Activated CD8-positive, alpha-beta memory T cell treated with anti-CD3 and anti-CD28 coated beads, Interleukin-2, amount 50 U/mL, for 48 hours (primary cell): ENCODE results near the gene EGFLAM.

ENCODE experiments used
- DNase-seq: peaks from one replicate; pipeline ENCODE4 v3.0.0-alpha.2; 2020

The EGFLAM gene

GRCh38 chr5:38452201-38452600 lies 193.8 kb downstream of the EGFLAM start:
- no peak for DNase-seq

GRCh38 chr5:38453506-38453905 lies 195.1 kb downstream of the EGFLAM start:
- no peak for DNase-seq

GRCh38 chr5:38453921-38454320 lies 195.6 kb downstream of the EGFLAM start:
- DNase-seq = no peak

DNA sequence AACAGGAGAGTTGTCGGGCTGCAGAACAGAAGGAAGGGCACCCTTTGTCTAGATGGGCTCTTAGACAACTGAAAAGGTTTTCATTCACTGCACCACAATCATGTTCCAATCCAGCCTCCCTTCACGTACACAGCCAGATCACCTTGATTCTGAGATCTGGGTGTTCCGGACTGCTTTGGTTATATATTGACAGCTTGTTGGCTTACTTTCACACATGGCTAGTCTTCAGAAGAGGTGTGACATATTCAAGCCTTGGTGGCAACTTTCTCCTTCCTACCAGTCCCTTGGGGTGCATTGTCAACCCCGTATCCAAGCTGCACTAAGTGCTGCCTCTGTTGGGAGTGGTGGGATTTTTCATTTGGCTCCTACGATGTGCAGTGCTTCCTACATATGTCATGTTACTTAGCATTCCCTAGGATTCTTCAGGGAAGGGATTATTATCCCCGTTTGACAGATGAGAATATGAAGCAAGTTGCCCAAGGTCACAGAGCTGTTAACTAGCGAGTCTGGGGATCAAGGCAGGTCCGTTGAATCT lies 197.5 kb downstream of the EGFLAM start:
- no peak for DNase-seq

GRCh38 chr5:38456657-38457399 lies 198.5 kb downstream of the EGFLAM start:
- DNase-seq = no peak

- no peak for DNase-seq
These were observed 199.8 kb downstream of the EGFLAM start for GRCh38 chr5:38458174-38458573.

- DNase-seq = no peak
These were observed 204.7 kb downstream of the EGFLAM start for GRCh38 chr5:38462976-38463633.

DNA sequence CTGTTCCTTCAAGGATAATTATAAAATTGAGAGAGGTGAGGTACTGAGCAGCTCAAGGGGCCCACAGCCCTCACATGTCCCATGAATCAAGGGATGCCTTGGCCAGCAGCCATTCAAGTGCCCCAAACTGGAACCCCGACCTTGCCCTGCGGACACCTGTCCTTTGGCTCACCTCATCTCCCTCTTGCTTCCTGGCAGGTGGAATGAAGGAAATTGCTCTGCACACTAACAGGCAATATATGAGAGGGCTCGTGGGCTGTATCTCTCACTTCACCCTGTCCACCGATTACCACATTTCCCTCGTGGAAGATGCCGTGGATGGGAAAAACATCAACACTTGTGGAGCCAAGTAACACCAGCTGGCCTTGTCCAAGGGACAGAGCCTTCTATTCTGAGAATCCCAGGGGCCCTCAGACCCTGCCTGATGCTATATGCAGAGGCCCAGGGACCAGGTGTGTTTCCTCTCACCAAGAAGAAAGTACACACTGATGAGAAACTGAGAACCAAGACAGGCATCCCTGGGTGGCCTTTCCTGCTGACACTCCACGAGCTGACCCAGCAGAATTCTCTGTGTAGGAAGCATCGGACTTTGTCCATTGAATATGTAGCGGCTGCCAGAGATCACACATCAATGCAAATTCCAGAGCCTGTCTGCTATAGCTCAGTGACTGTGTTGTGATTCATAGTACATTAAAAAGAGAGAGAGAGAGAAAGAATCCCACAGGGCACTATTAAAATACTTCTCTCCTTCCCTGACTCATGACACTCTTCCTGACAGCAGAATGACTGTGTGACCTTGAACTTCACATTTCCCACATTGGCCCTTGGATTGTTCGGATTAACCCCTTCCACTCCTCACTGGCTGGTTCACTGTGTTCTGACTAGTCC lies 205.5 kb downstream of the EGFLAM start:
- DNase-seq = no peak

DNA sequence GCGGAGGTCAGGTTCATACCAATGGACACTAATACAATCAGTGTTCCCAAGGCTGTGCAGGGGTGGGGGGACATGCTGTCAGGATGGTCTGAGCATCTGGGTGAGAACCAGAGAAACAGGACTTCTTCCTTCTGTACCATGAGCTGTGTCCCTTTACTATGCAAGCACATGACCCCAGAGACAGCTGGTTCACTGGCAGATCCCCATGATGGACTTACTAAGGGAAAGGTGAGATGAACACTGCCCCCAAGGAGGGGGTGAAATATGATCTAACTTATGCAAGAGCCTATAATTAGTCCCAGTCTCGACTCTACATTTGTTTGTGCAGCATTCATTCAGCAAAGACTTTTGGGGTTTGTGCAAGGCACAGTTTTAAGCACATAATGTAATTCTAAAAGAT lies 206.7 kb downstream of the EGFLAM start:
- no peak for DNase-seq

DNA sequence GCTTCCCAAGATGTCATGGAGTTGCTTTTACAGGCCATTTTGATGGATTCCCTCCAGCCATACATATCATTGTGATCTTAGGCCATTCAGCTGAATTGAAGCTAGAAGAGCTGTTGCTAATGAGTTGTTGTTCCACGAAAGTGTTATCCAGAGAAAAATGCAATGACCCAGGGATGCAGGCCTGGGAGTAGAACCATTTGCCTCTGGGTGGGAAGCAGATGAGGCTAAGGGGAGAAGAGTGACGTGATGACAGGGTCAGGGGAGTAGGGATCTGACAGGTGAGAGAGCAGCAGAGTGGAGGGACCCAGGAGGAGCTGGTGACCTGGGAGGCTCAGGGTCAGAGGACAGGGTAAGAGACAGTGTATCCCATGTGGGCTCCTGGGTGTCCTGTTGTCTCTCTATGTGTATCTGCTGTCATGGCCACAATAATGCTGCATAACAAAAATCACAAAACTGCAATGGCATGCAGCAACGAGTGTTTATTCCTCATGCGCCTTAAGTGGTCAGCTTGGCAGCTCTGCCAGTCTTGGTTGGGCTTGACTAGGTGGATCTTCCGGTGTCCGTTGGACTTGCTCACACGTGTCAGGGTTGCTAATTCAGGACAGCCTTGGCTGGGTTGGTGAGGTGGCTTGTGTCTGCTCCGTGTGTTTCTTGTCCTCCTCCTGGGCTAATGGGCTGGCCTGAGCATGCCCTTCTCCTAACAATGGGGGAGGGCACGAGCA lies 207.5 kb downstream of the EGFLAM start:
- DNase-seq = no peak

GRCh38 chr5:38466424-38467189 lies 208.2 kb downstream of the EGFLAM start:
- no peak for DNase-seq

DNA sequence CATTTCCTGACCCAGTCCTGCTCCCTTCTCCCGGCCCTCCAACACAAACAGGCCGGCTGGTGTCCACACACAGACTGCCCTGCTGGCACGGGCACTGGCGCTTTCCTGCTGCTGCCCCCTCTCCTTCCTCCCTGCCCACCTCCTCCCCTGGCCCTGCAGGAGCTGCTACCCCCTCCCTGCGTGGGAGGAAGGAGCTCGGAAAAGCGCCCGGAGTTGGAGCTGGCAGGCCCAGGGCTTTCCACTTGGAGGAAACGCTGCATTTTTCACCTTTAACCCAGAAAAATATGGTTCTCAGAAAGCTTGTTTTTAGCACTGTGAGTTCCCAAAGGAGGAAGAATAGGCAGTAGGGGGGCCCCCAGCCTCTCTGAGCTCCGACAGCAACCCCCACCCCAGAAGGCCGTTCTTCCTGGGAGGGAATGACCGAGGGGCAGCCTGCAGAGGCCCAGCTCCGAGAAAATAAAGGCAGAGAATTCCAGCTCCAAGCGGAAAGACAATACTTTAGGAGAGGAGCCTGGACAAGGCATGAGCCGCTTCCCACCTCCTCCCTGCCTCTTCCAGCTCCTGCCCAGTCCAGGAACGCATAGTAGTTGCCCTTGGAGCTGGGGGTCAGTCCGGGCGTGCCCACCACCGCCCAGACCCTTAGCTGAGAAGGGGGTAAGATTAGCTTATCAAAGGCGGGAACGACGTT lies 209.1 kb downstream of the EGFLAM start:
- no peak for DNase-seq

DNA sequence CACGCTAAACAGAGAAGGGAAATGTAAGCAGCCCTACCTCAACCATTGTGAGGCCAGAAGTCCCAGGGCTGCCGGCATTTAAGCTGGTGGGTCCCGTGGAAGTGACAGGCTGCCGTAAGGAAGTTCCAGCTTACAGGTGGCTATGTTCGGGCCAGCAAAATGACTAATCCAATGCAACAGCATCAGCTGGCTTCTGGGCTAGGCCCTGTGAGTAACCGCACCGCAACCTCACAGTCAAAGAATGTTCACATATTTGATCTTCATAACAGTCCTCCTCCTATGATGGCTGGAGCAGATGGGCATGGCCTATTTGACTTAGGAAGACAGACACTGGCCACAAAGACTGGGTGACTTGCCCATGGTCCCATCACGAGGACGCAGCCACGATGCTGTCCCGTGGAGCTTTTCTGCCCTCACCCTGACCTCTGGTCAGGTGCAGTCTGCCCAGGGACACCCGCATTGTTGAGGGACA lies 209.9 kb downstream of the EGFLAM start:
- no peak for DNase-seq

- DNase-seq = no peak
These were observed 210.8 kb downstream of the EGFLAM start for GRCh38 chr5:38468978-38469706.

DNA sequence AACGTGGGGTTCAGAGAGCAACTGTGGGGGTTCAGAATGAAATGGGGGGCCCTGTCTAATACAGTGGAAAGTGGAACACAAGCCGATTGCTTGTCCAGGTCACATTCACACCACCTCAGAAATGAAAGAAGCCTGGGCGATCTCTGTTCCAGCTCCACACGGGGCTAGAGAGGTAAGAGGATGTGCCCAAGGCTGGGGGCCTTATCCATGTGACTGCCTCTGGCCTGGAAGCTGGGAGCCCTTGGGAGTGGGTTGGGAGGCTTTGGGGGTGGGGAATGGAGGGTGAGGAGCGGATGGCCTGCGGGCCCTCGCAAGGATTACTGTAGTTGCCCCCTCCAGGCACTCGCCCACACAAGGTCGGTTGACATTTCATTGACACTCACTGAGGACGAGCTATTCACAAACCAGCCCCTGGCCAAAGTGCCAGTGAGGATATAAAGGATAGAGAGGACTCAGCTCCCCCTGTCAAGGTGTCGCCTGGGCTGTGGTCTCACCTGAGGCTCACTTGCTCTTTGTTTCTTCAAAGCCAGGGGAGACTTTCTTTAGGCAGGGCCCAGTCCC lies 211.4 kb downstream of the EGFLAM start:
- no peak for DNase-seq

DNA sequence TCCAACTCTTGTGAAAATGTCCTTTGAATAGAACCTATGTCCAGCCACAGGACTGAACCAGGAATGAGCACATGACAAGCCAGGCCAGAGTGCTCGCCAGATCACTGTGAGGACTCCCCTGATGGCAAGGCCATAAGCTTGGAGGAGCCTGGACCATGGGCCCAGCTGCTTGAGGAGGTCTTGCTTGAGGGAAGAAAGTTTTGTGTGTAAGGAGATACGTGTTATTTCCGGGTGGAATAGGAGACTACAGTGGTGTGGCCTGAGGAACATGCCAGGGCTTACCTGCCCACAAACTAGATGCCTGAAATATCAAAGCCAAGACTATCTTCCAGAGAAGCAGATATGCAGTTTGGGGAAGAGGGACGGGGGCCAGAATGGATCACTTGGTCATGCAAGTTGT lies 213.3 kb downstream of the EGFLAM start:
- no peak for DNase-seq

- DNase-seq = no peak
These were observed 214.2 kb downstream of the EGFLAM start for GRCh38 chr5:38472541-38472940.

DNA sequence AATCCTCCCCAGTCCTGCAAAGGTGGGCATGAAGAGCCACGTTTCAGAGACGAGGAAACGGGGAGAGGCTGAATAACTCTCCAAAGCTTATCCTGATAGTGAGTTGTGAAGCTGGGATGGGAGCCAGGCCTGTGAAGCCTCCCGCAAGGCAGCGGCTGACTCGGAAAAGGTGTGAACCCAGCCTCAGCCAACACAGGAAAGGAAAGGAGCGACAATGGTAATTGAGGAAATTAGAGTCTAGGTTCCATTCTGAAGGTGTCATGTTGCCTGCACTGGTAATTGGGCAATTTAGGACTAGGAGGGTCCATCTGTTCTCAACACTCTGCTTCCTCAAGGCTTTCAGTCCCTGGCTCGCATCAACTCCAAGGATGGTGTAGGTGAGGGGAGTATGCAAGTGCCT lies 214.6 kb downstream of the EGFLAM start:
- DNase-seq = no peak

DNA sequence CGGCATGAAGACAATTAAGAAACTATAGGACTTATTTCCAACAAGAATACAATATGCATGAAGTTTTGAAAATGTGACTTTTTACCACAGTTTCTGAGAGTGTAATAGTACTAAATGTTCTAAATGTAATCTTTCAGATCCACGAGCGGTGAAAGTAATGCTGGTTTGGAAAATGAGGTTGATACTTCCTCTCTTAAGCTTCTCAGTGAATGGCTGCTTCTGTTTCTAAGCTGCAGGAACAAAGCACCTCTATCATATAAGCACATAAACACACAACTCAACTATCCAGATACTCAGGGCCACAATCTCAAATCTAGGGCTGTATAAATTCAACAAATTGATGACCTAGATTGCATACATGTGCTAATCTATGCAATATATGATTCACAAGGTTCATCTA lies 219.8 kb downstream of the EGFLAM start:
- no peak for DNase-seq

DNA sequence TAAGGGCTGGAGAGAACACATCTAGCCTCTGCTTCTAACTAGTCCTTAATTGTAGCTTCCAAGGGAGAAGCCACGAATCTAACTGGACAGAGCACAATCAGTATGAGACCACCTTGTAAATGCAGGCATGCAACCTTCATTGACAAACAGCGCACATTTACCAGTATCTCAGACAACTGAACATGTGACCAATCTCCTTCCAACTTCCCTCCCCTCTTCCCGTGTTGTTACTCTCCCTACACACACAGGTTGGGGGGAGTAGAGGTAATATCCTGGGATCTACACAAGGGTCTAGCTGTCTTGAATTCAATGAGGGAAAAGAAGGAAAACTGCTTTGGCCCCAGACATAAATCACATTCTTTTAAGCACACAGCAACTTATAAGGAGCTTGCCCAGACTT lies 220.5 kb downstream of the EGFLAM start:
- DNase-seq = no peak
